ENCODE measurements around the gene DLG4.

GRCh38 chr17:7147772-7148171 lies 71.9 kb downstream of the DLG4 start:
- TF ChIP-seq CTCF (IDR thresholded peaks at IDR 0.05; ENCODE audit: poor library complexity) (no peak), EZH2 (IDR thresholded peaks at IDR 0.05; ENCODE audit: borderline replicate concordance) (no peak), EZH2phosphoT487 (IDR thresholded peaks at IDR 0.05; ENCODE audit: low read depth, severe bottlenecking, unreplicated experiment) (no peak)

Data from hepatocyte (in vitro differentiated cells).